Measurements from ENCODE around the gene RSPO4. TPM values are rescaled to one million over a fixed set of nuclear protein-coding genes. Genes with fewer than 3 reads are reported as not detected.
A peak's percentile ranks its signal among the peaks of the same experiment; 100 is the strongest.

Gene RSPO4
- polyA plus RNA-seq, 2 of the 4 experiments (the other 2 are of a cell fraction): not detected

DNA sequence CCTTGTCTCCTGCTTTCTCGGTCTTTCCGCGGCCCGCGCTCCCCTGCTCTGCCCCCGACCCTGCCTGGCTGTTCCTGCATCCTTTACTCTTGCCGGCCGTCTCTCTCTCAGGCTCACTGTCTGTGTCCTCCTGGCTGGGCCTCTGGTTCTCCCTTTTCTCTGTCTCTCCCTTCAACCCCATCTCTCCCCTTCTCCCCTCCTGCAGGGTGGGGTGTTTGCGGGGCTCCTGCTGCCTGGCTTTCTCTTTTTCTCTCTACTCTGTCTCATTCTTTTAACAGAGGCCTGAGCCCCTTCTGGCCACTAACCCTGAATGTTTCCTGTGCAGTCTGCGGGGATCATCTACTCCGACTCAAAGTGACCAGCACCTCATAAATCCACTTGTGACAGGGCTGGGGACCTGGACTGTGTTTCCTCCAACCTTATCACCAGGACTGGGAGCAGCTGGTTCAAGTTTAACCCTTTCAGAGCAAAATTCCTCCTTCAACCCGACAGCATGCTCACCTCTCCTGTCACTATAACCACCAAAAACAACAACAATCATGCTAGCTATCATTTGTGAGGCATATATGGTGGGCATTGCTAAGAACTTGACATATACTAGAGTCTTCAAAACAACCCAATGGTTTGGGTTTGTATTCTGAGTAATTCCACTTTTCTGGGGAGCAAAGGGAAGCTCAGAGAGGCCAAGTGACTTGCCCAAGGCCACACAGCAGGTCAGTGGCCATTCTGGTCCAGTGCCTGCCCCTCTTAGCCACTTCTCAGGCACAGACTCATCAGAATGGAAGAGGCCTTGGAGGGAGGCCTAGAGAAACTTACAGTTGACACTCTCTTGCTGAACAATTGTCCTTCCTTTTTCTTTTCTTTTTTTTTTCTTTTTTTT lies 811 bp upstream of the RSPO4 start:
- no peaks in the 10 kb centered on the region for H3K9me3 ChIP-seq
- no peaks in the 10 kb centered on the region; the same call in 2 of the 3 replicates for H3K4me1 ChIP-seq
- ChIA-PET CTCF (interaction anchor here (0.6 to 0.9 kb wide), 3 partner anchors 43 to 402 kb away, joined by 3 to 4 read pairs (median 3); no protein-coding TSS in a partner anchor), POLR2A (no interaction called here)
- no peak overlapping the region for H3K27ac ChIP-seq
- TF ChIP-seq SMC3 (IDR thresholded peaks at IDR 0.05) (no peak), ZFP36 (IDR thresholded peaks at IDR 0.05; ENCODE audit: borderline replicate concordance, partially characterized antibody) (peak; percentile 6)
- TF ChIP-seq, protein P1, sequence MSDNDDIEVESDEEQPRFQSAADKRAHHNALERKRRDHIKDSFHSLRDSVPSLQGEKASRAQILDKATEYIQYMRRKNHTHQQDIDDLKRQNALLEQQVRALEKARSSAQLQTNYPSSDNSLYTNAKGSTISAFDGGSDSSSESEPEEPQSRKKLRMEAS (IDR thresholded peaks at IDR 0.05): no peak
- FAIRE-seq (no peak), DNase-seq (ENCODE audit: low read depth in 1 of 2, low spot score in 1 of 2) (no peak), ATAC-seq (no peak; a peak in 2 of 6 replicates)
- 49% methylated on average over 12 of the region's 12 CpGs for WGBS (ENCODE audit: missing lambda C conversion rate)
- H3K4me2 ChIP-seq: peak overlapping the region; percentile 68
- H3K4me3 ChIP-seq: peak overlapping the region; percentile 32; the same call in 2 of the 3 replicates

GRCh38 chr20:1001116-1001515 lies 995 bp downstream of the RSPO4 start:
- 52% methylated on average over 8 of the region's 8 CpGs for WGBS (ENCODE audit: missing lambda C conversion rate)
- CTCF ChIA-PET: interaction anchor here (1.4 to 1.5 kb wide), 2 partner anchors 18 to 19 kb away, joined by 4 read pairs; no protein-coding TSS in a partner anchor
- no peak overlapping the region for H3K27ac ChIP-seq
- FAIRE-seq: no peak
- H3K9me3 ChIP-seq: no peaks in the 10 kb centered on the region
- DNase-seq (ENCODE audit: low read depth in 1 of 2, low spot score in 1 of 2): no peak
- H3K4me2 ChIP-seq: no peak overlapping the region
- no peaks in the 10 kb centered on the region; the same call in 2 of the 3 replicates for H3K4me1 ChIP-seq
- ATAC-seq: no peak
- H3K4me3 ChIP-seq: no peak overlapping the region
- no peak for TF ChIP-seq ZC3H11A (IDR thresholded peaks at IDR 0.05)
- no peak for TF ChIP-seq ZSCAN20 (CRISPR knock-in tag; IDR thresholded peaks at IDR 0.05)
- TF ChIP-seq HDAC2 (IDR thresholded peaks at IDR 0.05): no peak
- TF ChIP-seq RAD21 (conservative IDR thresholded peaks at IDR 0.05 in 1 of 2, IDR thresholded peaks at IDR 0.05 in 1 of 2): no peak
- TF ChIP-seq, protein P2, sequence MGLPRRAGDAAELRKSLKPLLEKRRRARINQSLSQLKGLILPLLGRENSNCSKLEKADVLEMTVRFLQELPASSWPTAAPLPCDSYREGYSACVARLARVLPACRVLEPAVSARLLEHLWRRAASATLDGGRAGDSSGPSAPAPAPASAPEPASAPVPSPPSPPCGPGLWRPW (IDR thresholded peaks at IDR 0.05): no peak
- TF ChIP-seq NFE2L2 (conservative IDR thresholded peaks at IDR 0.05; ENCODE audit: low read length): no peak
- TF ChIP-seq USF2 (IDR thresholded peaks at IDR 0.05): no peak
- no peak for TF ChIP-seq RFX5 (IDR thresholded peaks at IDR 0.05)
- no peak for TF ChIP-seq POLR2AphosphoS2 (conservative IDR thresholded peaks at IDR 0.05; ENCODE audit: low read length)
- no peak for TF ChIP-seq HOXB5 (CRISPR knock-in tag; IDR thresholded peaks at IDR 0.05)
- no peak for TF ChIP-seq ZNF302 (CRISPR knock-in tag; IDR thresholded peaks at IDR 0.05)
- TF ChIP-seq TP53 (CRISPR knock-in tag; IDR thresholded peaks at IDR 0.05): no peak
- no peak for TF ChIP-seq BCL3 (IDR thresholded peaks at IDR 0.05)
- no peak for TF ChIP-seq ZFP36 (IDR thresholded peaks at IDR 0.05; ENCODE audit: borderline replicate concordance, partially characterized antibody)
- no peak for TF ChIP-seq NR3C1 (IDR thresholded peaks at IDR 0.05)
- no peak for TF ChIP-seq PHF8 (IDR thresholded peaks at IDR 0.05; ENCODE audit: borderline replicate concordance, low read depth)
- TF ChIP-seq GATA3 (IDR thresholded peaks at IDR 0.05; ENCODE audit: borderline replicate concordance): no peak
- POLR2A ChIA-PET: no interaction called here

DNA sequence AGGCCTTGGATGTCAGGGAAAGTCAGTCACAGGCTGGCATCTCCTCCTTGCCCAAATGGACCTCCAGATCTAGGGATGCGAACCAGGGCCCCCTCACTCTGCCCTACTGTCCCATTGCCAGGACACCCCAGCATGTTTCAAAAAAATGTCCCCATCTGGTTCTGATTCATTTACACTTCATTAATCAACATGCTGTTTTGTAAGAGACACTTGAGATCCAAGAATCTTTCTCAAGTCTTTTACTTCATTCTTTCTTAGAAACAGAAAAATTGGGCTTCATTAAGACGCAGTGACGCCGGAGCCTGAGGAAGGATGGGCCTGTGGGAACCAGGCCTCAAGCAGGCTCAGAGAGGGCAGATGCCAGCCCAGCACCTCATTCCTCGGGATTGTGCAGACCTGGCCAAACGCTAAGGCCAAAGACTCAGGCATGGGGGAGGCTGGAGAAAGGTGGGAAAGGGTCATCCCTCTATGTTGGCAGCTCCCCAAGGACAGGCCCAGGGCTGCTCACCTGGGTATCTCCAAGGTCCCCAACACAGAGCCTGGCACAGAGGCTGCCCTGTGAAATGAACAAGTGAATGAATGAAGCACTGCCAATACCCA lies 3.8 kb downstream of the RSPO4 start:
- Histone ChIP-seq H3K4me3 (no peak overlapping the region), H3K4me2 (no peak overlapping the region), H3K4me1 (no peaks in the 10 kb centered on the region; the same call in 2 of the 3 replicates), H3K27ac (no peak overlapping the region), H3K9me3 (no peaks in the 10 kb centered on the region)
- FAIRE-seq (no peak), DNase-seq (ENCODE audit: low read depth in 1 of 2, low spot score in 1 of 2) (no peak), ATAC-seq (no peak)
- WGBS (ENCODE audit: missing lambda C conversion rate): 24% methylated on average over 6 of the region's 6 CpGs
- CTCF ChIA-PET: interaction anchor here (1.4 to 2.4 kb wide), 2 partner anchors 15 to 42 kb away, joined by 3 to 12 read pairs; no protein-coding TSS in a partner anchor
- POLR2A ChIA-PET: no interaction called here
- TF ChIP-seq CBX8 (IDR thresholded peaks at IDR 0.05): no peak

Measured in A549 (cell line).